ENCODE results near the gene PHKG2.

PHKG2 gene

DNA sequence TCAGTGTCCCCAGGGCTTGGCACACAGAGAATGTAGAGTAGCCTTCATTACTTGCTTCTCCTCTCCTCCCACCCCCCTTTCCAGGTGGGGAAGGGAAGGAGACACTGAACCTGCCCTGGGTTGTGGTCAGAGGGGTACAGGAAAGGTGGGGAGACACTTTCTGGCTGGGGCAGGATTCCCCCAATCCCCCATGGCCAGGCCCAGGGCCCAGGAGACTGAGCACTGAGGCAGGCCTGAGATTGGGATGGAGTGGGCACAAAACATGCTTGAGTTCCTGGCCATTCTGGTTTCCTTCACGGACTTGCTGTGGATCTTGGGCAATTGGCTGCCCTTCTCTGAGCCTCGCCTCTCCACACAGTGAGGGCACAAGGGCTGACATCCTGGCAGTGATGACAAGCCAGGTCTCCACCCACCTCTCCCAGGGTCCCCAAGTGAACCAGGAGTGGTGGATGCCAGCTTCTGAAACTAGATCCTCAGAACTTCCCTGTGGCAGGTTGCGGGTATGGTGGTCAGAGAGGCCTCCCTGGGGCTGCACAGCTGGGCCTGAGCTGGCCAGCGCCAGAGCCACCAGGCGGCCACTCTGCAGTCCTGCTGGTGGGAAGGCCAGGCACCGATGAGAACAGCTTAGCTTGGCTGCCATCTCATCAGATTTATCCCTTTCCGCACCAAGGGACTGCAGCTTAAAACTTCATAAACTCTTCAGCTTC, 29.5 kb downstream of the PHKG2 start:
- no peak for DNase-seq

DNA sequence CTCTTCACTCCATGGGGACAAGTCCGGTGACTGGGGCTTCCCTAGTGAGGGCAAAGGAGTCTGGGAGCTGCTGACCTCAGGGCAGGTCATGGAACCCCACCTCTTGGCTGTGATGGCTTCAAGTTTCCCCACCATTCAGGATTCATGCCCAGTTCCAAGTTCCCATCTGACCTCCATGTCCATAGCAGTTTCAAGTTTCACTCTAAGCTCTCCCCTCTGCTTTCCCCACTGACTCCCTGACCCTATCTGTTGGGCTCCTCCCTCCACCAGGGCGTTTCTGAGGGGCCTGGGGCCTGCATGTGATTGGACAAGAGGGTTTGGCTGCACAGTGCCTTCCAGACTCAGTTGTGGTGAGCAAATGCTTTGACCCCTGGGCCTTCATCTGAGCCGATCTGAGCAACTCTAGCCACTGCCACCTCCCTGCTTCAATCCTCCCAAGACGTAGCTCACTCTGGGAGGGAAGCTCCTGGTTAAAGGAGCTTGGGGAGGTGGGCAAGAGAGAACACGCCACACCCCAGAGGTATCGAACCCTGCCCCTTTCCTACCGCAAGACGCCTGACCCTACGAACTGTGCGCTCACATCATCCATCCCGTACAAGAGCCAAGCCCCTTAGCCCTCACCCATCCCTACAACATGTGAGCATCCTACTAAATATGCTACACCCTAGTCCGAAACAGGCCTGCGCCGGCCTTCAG, 30.5 kb downstream of the PHKG2 start:
- DNase-seq = no peak

DNA sequence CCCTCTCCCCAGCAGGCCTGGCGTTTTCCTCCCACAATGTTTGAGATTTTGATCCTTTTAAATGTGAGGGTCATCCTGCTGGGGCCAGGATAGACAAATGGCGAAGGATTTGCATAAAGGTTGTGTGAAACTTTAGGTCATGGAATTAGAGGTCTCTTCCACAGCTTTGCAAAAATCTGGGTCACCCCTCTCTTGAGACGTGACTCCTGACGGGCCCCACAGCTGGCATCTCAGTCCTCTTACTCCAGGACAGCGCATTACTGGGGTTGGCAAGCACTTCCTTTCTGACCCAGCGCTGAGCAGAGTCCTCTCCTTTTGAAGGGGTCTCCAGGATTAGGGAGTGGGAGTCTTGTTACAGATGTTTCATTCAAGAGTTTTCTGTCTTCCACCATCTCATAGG, 31.4 kb downstream of the PHKG2 start:
- DNase-seq = no peak

DNA sequence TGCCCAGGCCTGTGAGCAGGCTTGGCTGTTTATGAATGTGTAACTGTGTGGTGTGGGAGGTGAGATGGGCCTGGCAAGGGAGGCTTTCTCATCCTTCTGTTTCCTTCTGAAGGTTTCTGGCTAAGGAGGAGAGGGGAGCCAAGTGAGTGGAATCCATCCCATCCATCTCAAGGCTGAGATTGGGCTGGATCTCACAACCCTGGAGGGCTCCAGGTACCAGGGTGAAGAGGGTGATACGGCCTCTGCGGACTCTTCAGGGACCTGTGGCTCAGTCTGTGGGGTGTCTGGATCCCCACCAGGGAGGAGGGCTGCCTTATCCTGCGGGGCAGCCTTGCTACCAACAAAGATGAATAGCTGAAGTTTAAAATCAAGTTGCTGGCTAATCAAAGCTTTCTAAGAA, 31.8 kb downstream of the PHKG2 start:
- no peak for DNase-seq

DNA sequence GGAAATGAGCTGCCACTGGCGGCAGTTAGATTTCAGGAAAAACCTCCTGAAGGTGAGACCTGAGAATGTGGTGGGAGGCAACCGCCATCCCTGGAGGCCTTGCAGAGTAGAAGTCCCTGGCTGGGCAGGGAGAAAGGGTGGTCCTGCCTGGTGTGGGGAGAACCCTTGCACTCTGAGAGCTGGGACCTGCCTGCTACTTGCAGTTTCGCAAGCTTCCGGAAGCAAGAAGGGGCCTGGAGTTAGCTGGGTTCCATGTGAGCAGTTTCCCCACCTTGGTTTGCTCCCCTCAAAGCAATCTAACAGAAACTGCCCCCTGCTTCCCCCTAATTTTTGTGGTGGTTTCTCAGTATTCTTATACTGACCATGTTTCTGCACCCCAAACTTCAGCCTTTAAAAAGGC, 32.3 kb downstream of the PHKG2 start:
- no peak for DNase-seq

DNA sequence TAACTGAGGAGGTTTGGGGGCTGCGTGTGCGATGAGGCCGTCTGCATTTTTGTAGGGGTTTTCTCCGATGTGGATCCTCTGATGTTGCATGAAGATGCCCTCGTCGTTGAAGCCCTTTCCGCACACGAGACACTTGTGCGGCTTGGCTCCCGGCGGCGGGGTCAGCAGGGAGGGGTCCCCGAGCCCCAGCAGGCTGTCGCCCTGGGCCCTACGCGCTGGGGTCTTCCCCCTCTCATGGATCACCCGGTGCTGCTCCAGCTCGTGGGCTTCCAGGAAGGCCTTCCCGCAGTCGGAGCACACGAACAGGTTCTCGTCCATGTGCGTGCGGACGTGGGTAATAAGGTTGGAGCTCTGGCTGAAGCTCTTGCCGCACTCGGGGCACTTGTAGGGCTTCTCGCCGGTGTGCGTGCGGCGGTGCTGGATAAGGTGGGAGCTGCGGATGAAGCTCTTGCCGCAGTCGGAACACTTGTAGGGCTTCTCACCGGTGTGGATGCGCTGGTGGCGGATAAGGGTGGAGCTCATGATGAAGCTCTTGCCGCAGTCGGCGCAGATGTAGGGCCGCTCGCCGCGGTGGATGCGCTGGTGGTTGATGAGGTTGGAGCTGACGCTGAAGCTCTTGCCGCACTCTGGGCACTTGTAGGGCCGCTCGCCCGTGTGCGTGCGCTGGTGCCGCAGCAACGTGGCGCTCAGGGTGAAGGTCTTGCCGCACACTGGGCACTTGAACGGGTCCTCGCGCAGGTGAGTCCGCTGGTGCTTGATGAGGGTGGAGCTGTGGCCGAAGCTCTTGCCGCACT, 34.5 kb downstream of the PHKG2 start:
- no peak for DNase-seq

DNA sequence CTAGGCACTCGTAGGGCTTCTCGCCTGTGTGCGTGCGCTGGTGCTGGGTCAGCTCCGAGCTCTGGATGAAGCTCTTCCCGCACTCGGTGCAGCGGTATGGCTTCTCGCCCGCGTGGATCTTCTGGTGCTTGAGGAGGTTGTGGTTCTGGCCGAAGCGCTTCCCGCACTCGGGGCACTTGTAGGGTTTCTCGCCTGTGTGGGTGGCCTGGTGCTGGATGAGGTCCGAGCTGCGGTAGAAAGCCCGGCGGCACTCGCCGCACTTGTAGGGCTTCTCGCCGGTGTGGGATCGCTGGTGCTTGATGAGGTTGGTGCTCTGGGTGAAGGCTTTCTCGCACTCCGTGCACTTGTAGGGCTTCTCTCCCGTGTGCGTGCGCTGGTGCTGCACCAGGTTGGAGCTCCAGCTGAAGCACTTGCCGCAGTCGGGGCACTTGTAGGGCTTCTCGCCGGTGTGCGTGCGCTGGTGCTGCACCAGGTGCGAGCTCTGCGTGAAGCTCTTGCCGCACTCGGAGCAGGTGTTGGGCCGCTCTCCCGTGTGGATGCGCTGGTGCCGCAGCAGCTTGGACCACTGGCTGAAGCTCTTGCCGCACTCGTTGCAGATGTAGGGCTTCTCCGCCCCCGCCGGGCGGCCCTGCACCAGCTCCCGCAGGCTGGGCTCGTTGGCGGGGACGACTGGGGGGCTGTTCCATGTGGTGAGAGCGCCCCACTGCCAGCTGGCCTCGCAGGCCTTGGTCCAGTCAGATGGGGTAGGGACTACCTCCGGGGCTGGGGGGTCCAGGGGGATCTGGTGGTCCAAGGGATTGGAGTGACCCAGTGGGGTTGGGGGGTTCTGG, 35.3 kb downstream of the PHKG2 start:
- DNase-seq = no peak

DNA sequence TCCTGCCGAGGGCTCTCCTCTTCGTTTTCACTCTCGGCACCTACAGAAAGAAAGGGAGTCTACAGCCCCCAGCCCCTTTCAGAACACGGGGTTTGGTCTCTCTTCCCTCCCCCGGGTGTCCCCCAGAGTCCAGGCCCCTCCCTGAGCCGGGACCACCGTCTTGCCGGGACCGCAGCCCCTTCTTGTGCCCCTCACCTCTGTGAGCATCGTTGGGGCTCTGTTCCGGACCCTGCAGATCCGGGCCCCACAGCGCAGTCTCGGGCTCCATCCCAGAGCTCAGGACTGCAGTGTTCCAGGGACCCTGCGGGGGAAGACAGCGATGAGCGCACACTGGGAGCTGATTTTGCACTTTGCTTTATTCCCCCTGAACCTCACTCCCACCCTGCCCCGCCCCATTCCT, 36.0 kb downstream of the PHKG2 start:
- DNase-seq = no peak

DNA sequence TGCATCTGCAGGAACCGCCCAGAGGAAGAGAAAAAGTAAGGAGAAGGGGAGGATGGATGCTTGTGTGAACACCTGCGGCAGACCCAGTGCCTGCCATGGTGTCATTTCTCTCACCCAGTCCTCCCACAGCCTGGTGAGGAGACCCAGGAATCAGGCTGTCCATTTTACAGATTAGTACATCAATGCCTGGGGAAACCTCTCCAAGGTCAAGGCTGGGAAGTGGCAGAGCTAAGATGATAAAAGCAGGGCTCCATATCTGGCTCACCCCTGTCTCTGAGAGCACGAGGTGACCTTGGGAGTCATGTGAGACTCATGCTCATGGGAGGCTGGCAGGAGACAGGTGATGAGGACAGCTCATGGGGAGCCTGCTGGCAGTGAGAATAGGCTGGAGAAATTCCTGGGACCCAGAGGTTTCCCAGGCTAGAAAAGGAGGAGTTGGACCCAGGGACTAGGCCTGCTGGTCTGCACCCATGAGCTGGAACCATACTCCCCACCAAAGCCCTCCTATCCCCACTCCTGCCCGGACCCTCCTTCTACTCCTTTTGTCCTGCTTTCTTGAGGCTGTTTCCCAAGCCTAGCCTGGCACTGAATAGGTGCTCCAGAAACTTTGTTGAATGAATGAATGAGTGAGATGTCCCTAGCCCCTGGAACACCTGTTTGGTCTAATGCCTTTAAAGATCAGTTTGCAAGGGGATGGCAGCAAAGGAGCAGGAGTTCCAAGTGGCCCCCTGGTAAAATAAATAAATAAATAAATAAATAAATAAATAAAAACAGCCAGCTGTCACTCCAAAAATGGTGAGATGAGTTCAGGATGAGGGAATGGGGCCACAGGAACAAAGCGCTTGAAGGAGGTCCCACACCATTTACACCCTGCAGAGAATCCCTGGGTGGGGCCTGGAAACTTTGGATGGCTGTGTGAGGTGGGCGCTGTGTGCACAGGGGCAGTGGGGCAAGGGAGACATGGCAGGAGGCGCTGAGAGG, 37.2 kb downstream of the PHKG2 start:
- no peak for DNase-seq

DNA sequence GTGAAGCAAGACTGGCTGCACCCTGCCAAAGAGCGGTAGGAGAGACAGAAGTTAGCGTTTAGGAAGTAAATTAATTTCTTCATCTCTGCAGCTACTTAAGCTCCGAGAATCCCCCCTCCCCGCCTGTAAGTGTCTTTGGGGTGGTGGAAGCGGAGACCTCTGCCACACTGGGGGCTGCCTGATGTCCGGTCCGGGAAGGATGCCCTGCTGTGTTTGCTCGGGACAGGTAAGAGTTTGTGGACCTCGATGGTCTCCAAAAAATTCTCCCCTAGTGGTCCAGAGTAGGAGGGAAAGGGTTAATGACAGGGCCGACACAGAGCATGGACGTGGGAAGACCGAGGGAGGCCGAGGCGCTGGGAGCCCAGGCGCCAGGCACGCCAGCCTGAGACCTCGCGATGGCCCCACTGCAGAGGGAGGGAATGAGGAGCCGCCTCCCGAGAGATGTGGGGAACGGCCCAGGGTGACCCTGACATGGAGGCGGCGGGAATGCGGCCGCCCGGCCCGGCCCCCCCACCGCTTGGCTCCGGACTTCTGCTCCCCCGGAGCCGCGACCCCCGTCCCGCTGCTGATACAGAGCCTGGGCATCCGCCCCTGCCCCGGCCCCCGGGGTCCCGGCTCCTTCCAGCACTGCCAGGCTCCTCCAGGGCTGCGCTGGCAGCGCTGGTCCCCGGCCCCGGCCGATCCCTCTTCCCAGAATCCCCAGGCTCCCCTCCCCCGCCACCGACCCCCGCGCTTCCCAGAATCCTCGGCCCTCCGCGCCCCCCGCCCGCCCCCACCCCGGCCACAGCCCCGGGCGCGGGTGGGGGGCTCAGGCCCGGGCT, 38.1 kb downstream of the PHKG2 start:
- no peak for DNase-seq

DNA sequence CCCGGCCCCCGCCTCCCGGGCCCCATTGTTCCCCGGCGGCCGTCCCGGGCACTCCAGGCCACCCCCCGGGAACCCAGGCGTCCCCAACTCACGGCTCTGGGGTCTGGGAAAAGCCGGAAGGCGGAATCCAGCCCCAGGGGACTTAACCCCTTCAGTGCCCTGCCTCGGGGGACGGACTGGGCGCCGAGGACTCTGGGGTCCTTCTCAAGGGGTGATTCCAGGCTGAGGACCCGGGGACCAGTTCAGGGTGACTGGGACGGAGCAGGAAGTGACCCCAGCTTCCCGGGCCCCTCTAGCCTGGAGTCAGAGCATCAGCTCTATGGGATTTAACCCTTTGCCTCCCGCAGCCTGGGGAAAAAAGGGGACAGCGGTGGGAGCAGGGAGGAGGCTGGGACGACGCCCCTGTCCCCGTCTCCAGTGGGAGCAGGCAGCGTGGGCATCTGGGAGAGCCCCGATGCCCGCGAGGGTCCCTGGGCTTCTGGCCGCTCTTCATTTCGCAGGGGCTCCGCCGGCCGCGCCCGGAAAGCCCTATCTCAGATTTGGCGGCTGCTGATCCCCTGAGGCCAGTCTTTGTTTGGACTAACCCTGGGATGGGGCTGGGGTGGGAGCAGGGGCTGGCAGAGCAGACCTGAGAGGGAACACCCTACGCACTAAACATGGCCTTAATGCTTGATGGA, 38.8 kb downstream of the PHKG2 start, which contains the start of gene ZNF629:
Gene ZNF629, minus strand, starts transcription at position 270 of the 677 bp plus-strand sequence. CDS start 2,723 bp downstream, outside the sequence.
- DNase-seq = no peak

DNA sequence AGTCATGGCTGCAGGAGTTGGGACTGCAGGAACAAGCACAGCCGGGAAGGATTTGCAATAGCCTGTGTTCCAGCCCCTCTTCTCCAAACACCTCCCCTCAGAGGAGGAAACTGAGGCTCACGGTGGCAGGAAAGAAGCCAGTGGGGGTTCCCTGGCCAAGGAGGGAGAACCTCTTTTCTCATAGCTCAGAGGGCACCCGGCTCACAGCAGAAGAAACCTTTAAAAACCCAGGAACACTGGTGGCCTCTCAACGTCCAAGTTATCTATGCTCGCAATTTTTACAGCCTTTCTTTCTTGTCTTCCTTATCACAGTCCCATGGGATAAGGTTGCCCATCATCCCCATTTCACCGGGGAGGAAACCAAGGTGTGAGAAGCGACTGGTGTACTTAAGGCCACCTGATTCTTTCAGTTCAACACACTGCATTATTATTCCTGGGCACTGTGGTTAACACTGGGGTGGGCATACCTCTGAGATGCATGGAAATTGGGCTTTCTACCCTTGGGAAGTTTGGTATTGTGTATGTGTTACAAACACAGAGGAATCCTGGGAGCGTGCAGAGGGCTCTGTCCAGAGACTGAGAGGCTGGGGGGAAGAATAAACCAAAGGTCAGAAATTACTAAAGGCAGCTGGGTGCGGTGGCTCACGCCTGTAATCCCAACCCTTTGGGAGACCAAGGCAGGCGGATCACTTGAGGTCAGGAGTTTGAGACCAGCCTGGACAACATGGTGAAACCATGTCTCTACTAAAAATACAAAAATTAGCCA, 39.6 kb downstream of the PHKG2 start:
- no peak for DNase-seq

DNA sequence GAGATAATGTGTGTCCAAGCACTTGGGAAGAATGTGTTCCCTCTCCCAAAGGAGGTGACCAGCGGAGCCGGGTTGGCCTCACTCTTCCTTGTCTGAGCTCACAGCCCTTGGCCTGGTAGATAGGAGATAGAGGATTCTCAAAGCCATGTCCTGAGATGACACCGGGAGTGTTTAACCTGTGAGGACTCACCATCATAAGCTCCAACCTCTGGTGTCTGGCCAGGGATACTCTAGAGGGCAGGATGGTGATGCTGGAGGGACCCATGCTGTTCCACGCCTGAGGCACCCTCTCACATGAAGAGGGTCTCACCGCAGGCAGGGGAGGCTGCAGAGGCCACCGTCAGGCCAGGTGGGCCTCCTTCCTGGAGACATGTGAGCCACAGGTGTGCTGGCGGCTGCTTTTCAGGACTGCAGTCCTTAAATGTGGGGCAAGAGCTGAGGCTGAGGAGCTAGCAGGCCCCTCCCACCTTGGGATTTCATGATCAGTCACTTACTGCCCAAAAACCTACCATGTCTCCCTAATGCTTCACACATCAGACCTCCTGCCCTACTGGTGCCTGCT, 45.4 kb downstream of the PHKG2 start:
- DNase-seq = no peak

DNA sequence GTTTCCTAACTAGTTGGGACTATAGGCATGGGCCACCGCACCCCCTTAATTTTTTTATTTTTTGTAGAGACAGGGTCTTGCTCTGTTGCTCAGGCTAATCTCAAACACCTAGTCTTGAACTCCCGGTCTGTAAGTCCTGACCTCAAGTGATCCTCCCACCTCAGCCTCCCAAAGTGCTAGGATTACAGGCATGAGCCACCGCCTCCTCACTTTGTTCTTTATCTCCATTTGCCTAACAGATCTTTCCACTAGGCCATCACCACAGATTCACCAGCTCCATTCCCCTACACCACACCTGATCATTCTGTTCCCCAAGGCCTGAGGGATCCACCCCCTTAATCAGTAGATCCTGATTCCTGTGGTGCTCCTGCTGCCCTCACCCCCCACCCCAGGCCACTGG, 46.4 kb downstream of the PHKG2 start:
- DNase-seq = no peak

DNA sequence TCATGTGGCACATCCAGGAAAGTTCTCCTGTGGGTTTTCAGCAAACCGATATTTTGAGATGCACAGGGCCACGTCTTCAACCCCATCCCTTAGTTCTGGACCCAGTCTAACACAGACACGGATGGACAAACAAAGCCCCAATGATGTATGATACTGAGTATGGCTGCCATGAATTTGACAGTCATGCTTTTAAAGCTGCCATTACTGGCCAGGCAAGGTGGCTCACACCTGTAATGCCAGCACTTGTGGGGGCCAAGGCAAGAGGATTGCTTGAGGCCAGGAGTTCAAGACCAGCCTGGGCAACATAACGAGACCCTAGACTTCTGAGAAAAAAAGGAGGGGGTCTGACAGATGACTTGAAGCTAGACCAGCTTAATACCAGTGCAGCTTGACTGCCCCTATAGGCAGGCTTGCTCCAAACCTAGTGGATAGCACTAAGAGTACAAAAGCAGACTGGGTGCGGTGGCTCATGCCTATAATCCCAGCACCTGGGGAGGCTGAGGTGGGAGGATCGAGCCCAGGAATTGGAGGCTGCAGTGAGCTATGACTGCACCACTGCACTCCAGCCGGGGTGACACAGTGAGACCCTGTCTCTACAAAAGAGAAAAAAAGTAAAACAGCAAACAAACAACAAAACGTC, 49.6 kb downstream of the PHKG2 start:
- DNase-seq = no peak

Measured in T-helper 1 cell (primary cell).